Kasumi-1 (cell line): ENCODE results near the gene CDA.

ENCODE experiments used
- DNase-seq, 2 experiments: peaks; one replicate each; lab custom pipeline; 2025; lab: John Stamatoyannopoulos, UW

The CDA gene

GRCh38 chr1:20648946-20649345 is 60.0 kb downstream of the CDA start:
- no peak for DNase-seq

DNA sequence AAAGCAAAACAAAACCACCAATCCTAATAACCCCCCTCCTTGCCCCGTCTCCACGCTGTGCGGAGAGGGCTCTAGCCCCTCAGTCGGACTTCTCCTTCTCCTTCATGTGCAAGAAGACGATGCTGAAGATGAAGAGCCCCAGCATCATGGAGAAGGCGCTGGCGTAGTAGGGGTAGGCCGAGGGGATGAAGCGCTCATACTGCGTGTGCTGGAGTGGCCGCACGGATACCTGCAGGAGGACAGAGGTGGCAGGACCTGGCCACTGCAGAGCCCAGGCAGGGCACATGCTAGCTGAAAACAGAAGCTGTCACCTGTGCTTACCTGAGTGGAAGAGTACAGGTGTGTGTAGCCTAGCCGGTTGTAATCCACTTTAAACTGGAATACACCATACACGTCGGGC is 63.4 kb downstream of the CDA start:
- DNase-seq: no peak

DNA sequence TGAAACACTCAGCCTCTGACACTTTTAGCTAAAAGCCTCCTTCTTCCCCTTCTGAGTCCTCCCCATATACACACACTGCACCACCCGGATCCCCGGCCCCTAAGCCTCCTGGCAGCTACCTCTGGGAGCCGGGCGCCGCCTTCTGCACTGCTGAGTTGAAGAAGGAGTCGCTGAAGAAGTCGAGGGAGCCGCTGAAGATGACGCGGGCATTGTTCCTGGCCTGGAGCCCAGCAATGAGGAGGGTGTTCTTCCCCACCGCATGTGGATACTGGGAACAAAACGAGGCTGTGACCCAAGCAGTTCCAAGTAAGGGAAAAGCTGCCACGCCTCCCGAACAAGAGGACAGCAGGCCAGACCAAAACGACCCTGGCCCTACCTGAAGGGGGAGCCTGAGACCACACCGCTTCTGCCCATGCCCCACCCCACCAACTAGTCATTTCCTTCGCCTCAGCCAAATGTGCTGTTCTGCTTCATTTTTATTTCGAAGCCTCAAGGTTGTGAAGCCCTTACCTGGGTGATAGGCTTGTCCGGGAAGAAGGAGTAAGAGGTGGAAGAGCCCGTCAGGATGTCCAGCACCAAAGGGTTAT is 65.3 kb downstream of the CDA start:
- DNase-seq: no peak

DNA sequence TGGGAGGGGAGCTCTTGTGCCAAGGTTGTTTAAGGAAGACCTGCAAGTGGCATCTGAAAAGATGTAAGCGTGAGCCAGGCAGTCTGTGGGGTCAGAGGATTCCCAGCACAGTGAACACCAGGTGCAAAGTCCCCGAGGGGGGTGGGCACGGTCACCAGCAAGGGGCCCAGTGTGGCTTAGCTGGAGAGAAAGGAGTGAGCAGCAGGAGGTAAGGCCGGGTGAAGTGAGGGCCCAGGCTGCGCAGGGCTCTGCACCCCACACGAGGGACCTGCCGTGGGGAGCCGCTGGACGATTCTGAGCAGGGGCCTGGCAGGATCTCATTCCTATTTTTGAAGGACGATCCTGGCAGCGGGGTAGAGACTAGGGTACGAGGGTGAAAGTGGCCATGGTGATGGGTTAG is 68.1 kb downstream of the CDA start:
- DNase-seq: no peak

GRCh38 chr1:20658166-20658915 is 69.4 kb downstream of the CDA start:
- DNase-seq: no peak

DNA sequence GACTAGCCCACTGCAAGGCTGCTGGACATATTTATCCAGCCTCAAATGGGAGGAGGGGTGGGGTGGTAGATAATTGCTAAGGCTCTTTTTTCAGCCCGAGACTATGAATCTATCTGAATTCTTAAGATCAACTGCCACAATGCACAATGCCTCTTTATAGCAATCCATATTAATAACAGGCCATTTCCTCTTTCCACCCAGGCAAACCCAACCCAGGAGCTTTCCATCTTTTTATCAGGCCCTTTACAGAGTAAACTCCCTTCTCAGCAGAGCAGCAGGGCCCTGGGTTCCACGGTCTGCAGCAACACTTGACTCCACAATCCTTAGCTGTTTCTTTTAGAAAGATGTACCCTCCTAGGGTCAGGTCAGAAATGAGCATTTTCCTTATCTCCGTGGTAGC is 71.5 kb downstream of the CDA start:
- no peak for DNase-seq

GRCh38 chr1:20660847-20661206 is 71.9 kb downstream of the CDA start:
- DNase-seq: peak in 1 of 2 experiments; percentile 16

GRCh38 chr1:20661207-20662109 is 72.6 kb downstream of the CDA start, which contains the start of gene DDOST:
DDOST (minus strand) TSS chr1:20661369; CDS start chr1:20661350, 19 bp downstream.
- DNase-seq: peak; percentile 98

- no peak for DNase-seq
Measured at GRCh38 chr1:20662110-20662475, 73.2 kb downstream of the CDA start.

- no peak for DNase-seq
Measured at GRCh38 chr1:20663365-20663764, 74.5 kb downstream of the CDA start.

GRCh38 chr1:20663969-20664715 is 75.2 kb downstream of the CDA start:
- DNase-seq: no peak

DNA sequence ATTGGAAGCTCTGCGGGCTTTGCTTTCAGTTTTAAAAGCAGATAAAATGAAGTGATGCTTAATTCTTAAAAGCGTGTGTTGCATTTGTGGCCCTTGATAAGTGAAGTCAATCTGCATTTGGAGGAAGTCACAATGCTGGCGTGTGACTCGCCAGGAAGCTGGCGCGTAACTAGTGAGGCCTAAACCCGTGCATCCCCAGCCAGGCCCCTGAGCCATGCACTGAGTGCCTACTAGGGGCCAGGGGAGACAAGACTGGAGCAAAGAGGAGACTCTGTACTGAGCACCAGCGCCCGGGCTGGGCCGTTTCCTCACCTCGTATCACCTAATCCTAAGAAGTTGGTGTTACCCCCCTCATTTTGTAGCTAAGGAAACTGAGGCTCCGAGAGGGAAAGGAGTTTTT is 76.8 kb downstream of the CDA start:
- peak in 1 of 2 experiments; percentile 20 for DNase-seq

DNA sequence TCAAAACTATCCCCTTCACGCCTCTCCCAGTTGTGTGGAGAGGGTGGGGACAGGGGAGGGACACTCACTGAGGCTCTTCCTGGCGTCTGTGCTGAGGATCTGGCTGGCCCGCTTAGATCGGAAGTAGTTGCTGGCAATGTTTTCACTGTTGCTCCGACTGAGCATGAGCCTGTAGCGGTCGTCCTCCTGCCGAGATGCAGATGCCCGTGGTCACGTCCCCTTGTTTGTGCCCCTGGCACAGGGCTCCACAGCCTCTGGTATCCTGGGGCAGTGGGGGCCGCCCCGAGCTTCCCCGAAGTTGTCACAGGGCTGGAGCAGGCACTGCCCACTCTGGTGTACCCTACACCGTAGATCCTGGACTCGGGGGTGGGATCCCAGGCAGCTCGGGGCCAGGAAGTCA is 77.2 kb downstream of the CDA start:
- no peak for DNase-seq

DNA sequence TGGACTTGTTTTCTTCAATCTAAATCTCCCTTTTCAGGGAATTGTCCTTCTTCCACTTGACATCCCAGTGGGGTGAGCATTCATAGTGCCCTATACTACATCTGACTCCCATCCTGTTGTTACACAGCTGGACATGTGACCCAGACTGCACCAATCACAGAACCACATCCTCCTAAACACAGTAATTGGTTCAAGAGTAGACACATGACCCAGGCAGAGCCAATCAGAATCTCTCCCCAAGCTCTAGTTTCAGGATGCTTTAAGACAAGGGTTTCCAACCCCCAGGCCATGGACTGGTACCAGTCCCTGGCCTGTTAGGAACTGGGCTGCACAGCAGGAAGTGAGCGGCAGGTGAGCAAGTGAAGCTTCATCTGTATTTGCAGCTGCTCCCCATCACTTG is 77.9 kb downstream of the CDA start:
- no peak for DNase-seq
